SK-N-SH (cell line): ENCODE measurements around the gene CTDP1.

Experiments used
- CHD2 ChIP-seq: fragments of 150-350 bp; IDR thresholded peaks from 2 replicates; pipeline ENCODE4 v1.6.1; 2018; ENCODE audit warnings: low read length; ENCODE audit not compliant: partially characterized antibody
- CTCF ChIP-seq: fragments of 200-600 bp; sonication (generic); IDR thresholded peaks from 2 replicates; pipeline ENCODE4 v1.6.1; 2017; ENCODE audit warnings: antibody characterized with exemption, mild to moderate bottlenecking, moderate library complexity
- MAX ChIP-seq: IDR thresholded peaks from 2 replicates; pipeline ENCODE4 v1.4.0; 2012; ENCODE audit warnings: low read depth
- NRF1 ChIP-seq: IDR thresholded peaks from 2 replicates; pipeline ENCODE4 v1.6.1; 2012; ENCODE audit warnings: low read depth, mild to moderate bottlenecking, low read length
- POLR2AphosphoS5 ChIP-seq: IDR thresholded peaks from 2 replicates; pipeline ENCODE4 v1.6.1; 2012; ENCODE audit warnings: low read depth, low read length
- TEAD4 ChIP-seq: IDR thresholded peaks from 2 replicates; pipeline ENCODE4 v1.4.0; 2012; ENCODE audit warnings: mild to moderate bottlenecking, borderline replicate concordance; ENCODE audit not compliant: insufficient read depth
- YY1 ChIP-seq: IDR thresholded peaks from 2 replicates; pipeline ENCODE4 v1.4.0; 2012; ENCODE audit warnings: low read depth, mild to moderate bottlenecking

GRCh38 chr18:79632765-79633164 lies 46.8 kb upstream of the CTDP1 start:
- TF ChIP-seq CTCF: no peak
- no peak for TF ChIP-seq MAX
- no peak for TF ChIP-seq NRF1
- no peak for TF ChIP-seq TEAD4
- TF ChIP-seq POLR2AphosphoS5: no peak
- no peak for TF ChIP-seq YY1
- no peak for TF ChIP-seq CHD2
